DOHH2 (cell line): Measurements from ENCODE around the gene TTC9B.

Experiments
- H3F3A ChIP-seq: fragments of 200-600 bp; sonication (generic), shearing (Covaris generic); 2 replicates; pipeline ENCODE4 v1.6.0; 2016; ENCODE audit warnings: antibody characterized with exemption, mild to moderate bottlenecking; ENCODE audit not compliant: control insufficient read depth, insufficient read depth
- H3K27ac ChIP-seq: fragments of 200-600 bp; sonication (generic); 2 replicates; pipeline ENCODE4 v1.5.1; 2014; ENCODE audit warnings: low read depth, mild to moderate bottlenecking, low read length, moderate library complexity
- H3K27me3 ChIP-seq: fragments of 200-600 bp; sonication (generic); 2 replicates; pipeline ENCODE4 v1.6.1; 2014; ENCODE audit warnings: mild to moderate bottlenecking, low read length, mixed read lengths; ENCODE audit not compliant: control insufficient read depth
- H3K36me3 ChIP-seq: fragments of 200-600 bp; sonication (generic); 2 replicates; pipeline ENCODE4 v1.6.1; 2014; ENCODE audit warnings: mild to moderate bottlenecking, low read length, moderate library complexity, mixed read lengths; ENCODE audit not compliant: control insufficient read depth
- H3K4me1 ChIP-seq: fragments of 200-600 bp; sonication (generic); 2 replicates; pipeline ENCODE4 v1.6.1; 2014; ENCODE audit warnings: mild to moderate bottlenecking, low read length, mixed read lengths; ENCODE audit not compliant: control insufficient read depth
- H3K4me2 ChIP-seq: fragments of 200-600 bp; sonication (generic); 2 replicates; pipeline ENCODE4 v1.6.0; 2014; ENCODE audit warnings: mild to moderate bottlenecking, low read length, moderate library complexity
- H3K4me3 ChIP-seq: fragments of 200-600 bp; sonication (generic); 2 replicates; pipeline ENCODE4 v1.5.1; 2014; ENCODE audit warnings: mild to moderate bottlenecking, low read length, mixed read lengths
- H3K79me2 ChIP-seq: fragments of 200-600 bp; sonication (generic); 2 replicates; pipeline ENCODE4 v1.6.1; 2014; ENCODE audit warnings: mild to moderate bottlenecking, low read length, mixed read lengths; ENCODE audit not compliant: control insufficient read depth
- H3K9me2 ChIP-seq: fragments of 200-600 bp; sonication (generic); replicated peaks from 2 replicates; pipeline ENCODE4 v1.6.1; 2014; ENCODE audit warnings: mild to moderate bottlenecking, low read length, mixed read lengths; ENCODE audit not compliant: control insufficient read depth
- H3K9me3 ChIP-seq: fragments of 200-600 bp; sonication (generic); 2 replicates; pipeline ENCODE4 v1.6.1; 2014; ENCODE audit warnings: antibody characterized with exemption, low read length, mixed read lengths; ENCODE audit not compliant: control insufficient read depth, insufficient read depth
- H4K20me1 ChIP-seq: fragments of 200-600 bp; sonication (generic); 2 replicates; pipeline ENCODE4 v1.6.0; 2014; ENCODE audit warnings: low read depth, mild to moderate bottlenecking, antibody characterized with exemption, low read length, moderate library complexity; ENCODE audit not compliant: control insufficient read depth, insufficient read depth
- CTCF ChIP-seq: fragments of 200-600 bp; sonication (generic); IDR thresholded peaks from one replicate; pipeline ENCODE4 v1.5.1; 2014; ENCODE audit warnings: antibody characterized with exemption, mild to moderate bottlenecking, low read depth, low read length; ENCODE audit not compliant: poor library complexity, severe bottlenecking
- EZH2phosphoT487 ChIP-seq: fragments of 200-600 bp; sonication (generic); IDR thresholded peaks from 2 replicates; pipeline ENCODE4 v1.6.1; 2017; ENCODE audit warnings: borderline replicate concordance, mild to moderate bottlenecking, antibody characterized with exemption, low read length, moderate library complexity, mixed read lengths

TTC9B gene

DNA sequence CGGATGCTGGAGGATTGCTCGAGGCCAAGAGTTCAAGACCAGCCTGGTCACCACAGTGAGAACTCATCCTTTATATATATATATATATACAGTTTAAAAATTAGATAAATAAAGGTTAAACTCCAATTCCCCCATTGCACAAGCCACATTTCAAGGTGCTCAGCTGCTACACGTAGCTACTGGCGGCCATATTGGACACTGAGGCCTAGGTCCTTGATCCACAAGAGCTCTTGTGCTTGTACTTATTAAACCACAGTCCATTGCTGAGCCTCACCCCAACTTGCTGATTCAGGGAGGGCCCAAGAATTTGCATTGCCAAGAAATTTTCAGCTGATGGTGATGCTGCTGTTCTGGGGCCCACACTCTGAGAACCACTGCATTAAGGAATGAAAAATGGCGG lies 9.6 kb downstream of the TTC9B start:
- no peak overlapping the region for H3K4me3 ChIP-seq
- no peaks in the 10 kb centered on the region for H3K4me1 ChIP-seq
- H3K4me2 ChIP-seq, result no peak overlapping the region
- no peaks in the 10 kb centered on the region for H3F3A ChIP-seq
- no peaks in the 10 kb centered on the region for H3K9me2 ChIP-seq
- no peaks in the 10 kb centered on the region for H4K20me1 ChIP-seq
- no peaks in the 10 kb centered on the region for H3K79me2 ChIP-seq
- no peaks in the 10 kb centered on the region for H3K27me3 ChIP-seq
- H3K36me3 ChIP-seq, result no peaks in the 10 kb centered on the region
- H3K27ac ChIP-seq, result no peak overlapping the region
- no peaks in the 10 kb centered on the region for H3K9me3 ChIP-seq
- TF ChIP-seq CTCF, result no peak
- TF ChIP-seq EZH2phosphoT487, result no peak

- Histone ChIP-seq H3K4me1 (no peaks in the 10 kb centered on the region), H4K20me1 (no peaks in the 10 kb centered on the region), H3F3A (no peaks in the 10 kb centered on the region), H3K79me2 (no peaks in the 10 kb centered on the region), H3K27ac (no peak overlapping the region), H3K4me2 (no peak overlapping the region), H3K4me3 (no peak overlapping the region), H3K27me3 (no peaks in the 10 kb centered on the region), H3K9me2 (no peaks in the 10 kb centered on the region), H3K36me3 (no peaks in the 10 kb centered on the region), H3K9me3 (no peaks in the 10 kb centered on the region)
- TF ChIP-seq EZH2phosphoT487, result no peak
- no peak for TF ChIP-seq CTCF
These were observed 12.4 kb downstream of the TTC9B start for GRCh38 chr19:40205760-40206159.

- no peaks in the 10 kb centered on the region for H4K20me1 ChIP-seq
- no peaks in the 10 kb centered on the region for H3K27me3 ChIP-seq
- no peak overlapping the region for H3K4me3 ChIP-seq
- no peaks in the 10 kb centered on the region for H3F3A ChIP-seq
- H3K27ac ChIP-seq, result no peak overlapping the region
- H3K9me3 ChIP-seq, result no peaks in the 10 kb centered on the region
- no peaks in the 10 kb centered on the region for H3K9me2 ChIP-seq
- H3K4me2 ChIP-seq, result no peak overlapping the region
- no peaks in the 10 kb centered on the region for H3K79me2 ChIP-seq
- TF ChIP-seq CTCF (no peak), EZH2phosphoT487 (no peak)
- H3K36me3 ChIP-seq, result no peaks in the 10 kb centered on the region
- H3K4me1 ChIP-seq, result no peaks in the 10 kb centered on the region
These were observed 13.8 kb downstream of the TTC9B start for GRCh38 chr19:40204381-40204780.
